Gastroesophageal sphincter (tissue), 3 donors: ENCODE results near the gene SFXN3.

ENCODE experiments used
- CTCF ChIP-seq, 4 experiments: fragments of 200-600 bp in 2 of 4; fragments of 450-650 bp in 2 of 4; sonication (generic) in 1 of 4; IDR thresholded peaks; one replicate each; pipeline ENCODE4 v1.5.1; 2017 to 2019; ENCODE audit warnings: antibody characterized with exemption in 4 of 4, mild to moderate bottlenecking in 2 of 4, moderate library complexity in 2 of 4
- EP300 ChIP-seq: sonication (generic); formaldehyde crosslinking; IDR thresholded peaks from one replicate; pipeline ENCODE4 v1.6.1; 2017; ENCODE audit warnings: antibody characterized with exemption, mild to moderate bottlenecking
- POLR2A ChIP-seq, 2 donors: fragments of 450-650 bp; IDR thresholded peaks; one replicate each; pipeline ENCODE4 v1.6.1; 2017; ENCODE audit warnings: antibody characterized with exemption in 2 of 2, mild to moderate bottlenecking in 2 of 2, moderate library complexity in 1 of 2
- POLR2AphosphoS5 ChIP-seq: sonication (generic); formaldehyde crosslinking; IDR thresholded peaks from one replicate; pipeline ENCODE4 v1.6.1; 2017; ENCODE audit warnings: antibody characterized with exemption

- TF ChIP-seq POLR2AphosphoS5 (no peak), POLR2A (IDR thresholded peaks at IDR 0.05) (no peak), EP300 (no peak), CTCF (IDR thresholded peaks at IDR 0.05) (no peak)
Measured at GRCh38 chr10:101055411-101055810, 24.4 kb downstream of the SFXN3 start.
